WI38 (cell line): ENCODE data around the gene FERMT1.

Experiments used
- H3K4me3 ChIP-seq: 2 replicates; pipeline ENCODE4 v1.5.1; 2011; ENCODE audit warnings: low read depth, mild to moderate bottlenecking, control low read depth, low read length
- CTCF ChIP-seq: IDR thresholded peaks from 2 replicates; pipeline ENCODE4 v1.5.1; 2012; ENCODE audit warnings: low read depth, mild to moderate bottlenecking, control low read depth, low read length

Gene FERMT1

GRCh38 chr20:6074145-6074561 is 48.7 kb downstream of the FERMT1 start:
- TF ChIP-seq CTCF, result peak; percentile 30; the same call in 1 of the 2 replicates

GRCh38 chr20:6070829-6071695 is 51.8 kb downstream of the FERMT1 start:
- no peak for TF ChIP-seq CTCF
- H3K4me3 ChIP-seq, result no peak overlapping the region

More at GRCh38 chr20:6074145-6074561, 48.7 kb downstream of the FERMT1 start:
- H3K4me3 ChIP-seq, result no peak overlapping the region

- H3K4me3 ChIP-seq, result no peak overlapping the region
- TF ChIP-seq CTCF, result no peak
Observed at GRCh38 chr20:6069669-6070068, 53.2 kb downstream of the FERMT1 start.

GRCh38 chr20:6067763-6068318 is 55.0 kb downstream of the FERMT1 start:
- H3K4me3 ChIP-seq, result no peak overlapping the region
- TF ChIP-seq CTCF, result no peak

GRCh38 chr20:6066582-6066981 is 56.2 kb downstream of the FERMT1 start:
- no peak overlapping the region for H3K4me3 ChIP-seq
- no peak for TF ChIP-seq CTCF

GRCh38 chr20:6061544-6061943 is 61.3 kb downstream of the FERMT1 start:
- no peak for TF ChIP-seq CTCF

GRCh38 chr20:6060213-6060612 is 62.6 kb downstream of the FERMT1 start:
- no peak overlapping the region for H3K4me3 ChIP-seq
- no peak for TF ChIP-seq CTCF

More at GRCh38 chr20:6061544-6061943, 61.3 kb downstream of the FERMT1 start:
- no peak overlapping the region for H3K4me3 ChIP-seq
